D341Med (cell line): Measurements from ENCODE around the gene TRPC4AP.
"Not testable (repeated sequence)": the region's sequence is repeated elsewhere in the genome, so short reads cannot be mapped to it uniquely, and the experiment has no call there.

Source experiments
- DNase-seq: peaks from one replicate; pipeline ENCODE4 v3.0.0; 2012; ENCODE audit warnings: low spot score

The TRPC4AP gene

GRCh38 chr20:35092524-35093266, at the start of gene TRPC4AP:
TSS of gene TRPC4AP (minus strand) at chr20:35092807. CDS start at chr20:35092781, 26 bp downstream.
- peak; percentile 95 for DNase-seq

- DNase-seq: no peak
Measured at GRCh38 chr20:35135867-35136586, 43.4 kb upstream of the TRPC4AP start.

GRCh38 chr20:35134880-35135279, 42.3 kb upstream of the TRPC4AP start:
- no peak for DNase-seq

- no peak for DNase-seq
Measured at GRCh38 chr20:35134472-35134871, 41.9 kb upstream of the TRPC4AP start.

GRCh38 chr20:35133735-35134134, 41.1 kb upstream of the TRPC4AP start:
- DNase-seq: no peak

- no peak for DNase-seq
Measured at GRCh38 chr20:35133031-35133430, 40.4 kb upstream of the TRPC4AP start.

GRCh38 chr20:35131934-35132333, 39.3 kb upstream of the TRPC4AP start:
- DNase-seq: no peak

- DNase-seq: no peak
Measured at GRCh38 chr20:35129647-35130069, 37.1 kb upstream of the TRPC4AP start.

- DNase-seq: no peak
Measured at GRCh38 chr20:35125753-35126152, 33.1 kb upstream of the TRPC4AP start.

- DNase-seq: no peak
Measured at GRCh38 chr20:35122756-35123405, 30.3 kb upstream of the TRPC4AP start.

GRCh38 chr20:35121186-35121585, 28.6 kb upstream of the TRPC4AP start:
- no peak for DNase-seq

- DNase-seq: no peak
Measured at GRCh38 chr20:35120012-35120701, 27.6 kb upstream of the TRPC4AP start.

GRCh38 chr20:35117629-35118028, 25.0 kb upstream of the TRPC4AP start:
- DNase-seq: no peak

- DNase-seq: no peak
Measured at GRCh38 chr20:35117196-35117595, 24.6 kb upstream of the TRPC4AP start.

GRCh38 chr20:35116258-35116657, 23.7 kb upstream of the TRPC4AP start:
- no peak for DNase-seq

- DNase-seq: no peak
Measured at GRCh38 chr20:35115606-35116005, 23.0 kb upstream of the TRPC4AP start.

- DNase-seq: not testable (repeated sequence)
Measured at GRCh38 chr20:35112276-35112675, 19.7 kb upstream of the TRPC4AP start.

- DNase-seq: no peak
Measured at GRCh38 chr20:35111141-35111888, 18.7 kb upstream of the TRPC4AP start.

GRCh38 chr20:35108921-35109320, 16.3 kb upstream of the TRPC4AP start:
- DNase-seq: no peak

- DNase-seq: no peak
Measured at GRCh38 chr20:35106827-35107380, 14.3 kb upstream of the TRPC4AP start.

- no peak for DNase-seq
Measured at GRCh38 chr20:35104685-35105295, 12.2 kb upstream of the TRPC4AP start.
